Esophagus squamous epithelium (tissue), 5 donors: ENCODE measurements around the gene ANKRD23. TPM values are rescaled to one million over a fixed set of nuclear protein-coding genes. Genes with fewer than 3 reads are reported as not detected.

Source experiments
- DNase-seq: peaks from one replicate; lab custom pipeline; 2025; lab: John Stamatoyannopoulos, UW
- H3K27ac ChIP-seq, 4 donors: fragments of 200-600 bp; sonication (generic); one replicate each; pipeline ENCODE4 v1.5.1; 2016 to 2019; ENCODE audit warnings: mild to moderate bottlenecking in 1 of 4
- H3K27me3 ChIP-seq, 4 donors: fragments of 200-600 bp; sonication (generic); 1 replicate in 3 of 4; 2 replicates in 1 of 4; pipeline versions ENCODE4 v1.5.1 to v1.6.0; 2017 to 2021; ENCODE audit warnings: antibody characterized with exemption in 1 of 4
- H3K36me3 ChIP-seq, 3 donors: fragments of 200-600 bp; sonication (generic); one replicate each; pipeline ENCODE4 v1.5.1; 2016 to 2019
- H3K4me1 ChIP-seq, 3 donors: fragments of 200-600 bp; sonication (generic); one replicate each; pipeline ENCODE4 v1.5.1; 2017 to 2019
- H3K4me3 ChIP-seq, 4 donors: fragments of 200-600 bp; sonication (generic); 1 replicate in 3 of 4; 2 replicates in 1 of 4; pipeline ENCODE4 v1.5.1; 2016 to 2019; ENCODE audit warnings: mild to moderate bottlenecking in 2 of 4, moderate library complexity in 1 of 4
- H3K9me3 ChIP-seq, 3 donors: fragments of 200-600 bp; sonication (generic); one replicate each; pipeline ENCODE4 v1.5.1; 2016 to 2019
- POLR2A ChIP-seq, 4 donors: fragments of 450-650 bp; IDR thresholded peaks; one replicate each; pipeline ENCODE4 v1.6.1; 2017; ENCODE audit warnings: antibody characterized with exemption in 4 of 4, mild to moderate bottlenecking in 4 of 4, moderate library complexity in 3 of 4
- WGBS, 2 donors: methylation state at CpG; one replicate each; pipeline ENCODE4 v1.1.5; 2018; 5-methylcytosine and 5-hydroxymethylcytosine counted together
- intact Hi-C: fragments of 100-400 bp; cut with DNase I; formaldehyde crosslinking; loops from one replicate; pipeline ENCODE4 v1.15.0; 2022
- total RNA-seq, 4 donors: library from RNA; depleted of rRNA; stranded (reverse); fragments of >200 nt; gene quantifications; one replicate each; pipeline ENCODE4 v1.1.0, GENCODE V29; 2016
- TF ChIP-seq, protein P1 (sequence below), 6 experiments: fragments of 450-650 bp in 4 of 6; fragments of 200-600 bp in 2 of 6; sonication (generic) in 2 of 6; IDR thresholded peaks; one replicate each; pipeline ENCODE4 v1.5.1; 2016 to 2019; ENCODE audit warnings: antibody characterized with exemption in 6 of 6, mild to moderate bottlenecking in 4 of 6, moderate library complexity in 4 of 6
- donor health status: DM: yes; HTN: yes; CAD: no.

Gene ANKRD23
- total RNA-seq, 4 donors from 2014 or later, result 1.00 to 3.4 (median 2.1) TPM

DNA sequence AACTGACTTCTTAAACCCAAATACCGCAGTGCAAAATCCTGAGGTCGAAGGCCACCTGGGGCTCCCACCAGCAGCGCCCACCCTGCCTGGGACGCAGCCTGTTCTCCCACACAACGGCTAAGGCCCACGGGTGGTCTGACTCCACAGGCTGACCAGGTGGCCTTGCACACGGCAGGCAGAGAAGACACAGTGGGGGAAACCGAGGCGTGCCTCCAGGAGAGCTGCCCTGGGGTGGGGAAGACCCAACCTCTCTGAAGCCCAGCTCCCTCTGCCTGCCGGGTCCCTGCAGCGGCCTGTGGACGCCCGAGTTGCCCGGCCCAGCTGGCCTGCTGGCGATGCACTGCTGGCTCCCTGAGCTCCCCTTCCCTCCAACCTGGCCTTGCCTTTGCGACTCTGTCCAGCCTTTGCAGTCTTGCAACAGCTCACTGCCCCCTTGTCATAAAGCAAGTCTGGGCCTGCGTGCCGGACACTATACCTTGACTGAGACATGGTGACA, 35.8 kb upstream of the ANKRD23 start:
- intact Hi-C loops, result no loop called here
- Histone ChIP-seq H3K36me3 (no peaks in the 10 kb centered on the region), H3K9me3 (no peaks in the 10 kb centered on the region), H3K27ac (no peak overlapping the region), H3K4me3 (no peak overlapping the region), H3K4me1 (peaks cover 47 to 72% (median 58%) of the 10 kb centered on the region in 3 donors), H3K27me3 (no peaks in the 10 kb centered on the region)
- 91% methylated on average over 9 of the region's 18 CpGs; no CpG with 5 or more reads in 1 of the 2 donors for WGBS, 2 donors
- TF ChIP-seq, protein P1, sequence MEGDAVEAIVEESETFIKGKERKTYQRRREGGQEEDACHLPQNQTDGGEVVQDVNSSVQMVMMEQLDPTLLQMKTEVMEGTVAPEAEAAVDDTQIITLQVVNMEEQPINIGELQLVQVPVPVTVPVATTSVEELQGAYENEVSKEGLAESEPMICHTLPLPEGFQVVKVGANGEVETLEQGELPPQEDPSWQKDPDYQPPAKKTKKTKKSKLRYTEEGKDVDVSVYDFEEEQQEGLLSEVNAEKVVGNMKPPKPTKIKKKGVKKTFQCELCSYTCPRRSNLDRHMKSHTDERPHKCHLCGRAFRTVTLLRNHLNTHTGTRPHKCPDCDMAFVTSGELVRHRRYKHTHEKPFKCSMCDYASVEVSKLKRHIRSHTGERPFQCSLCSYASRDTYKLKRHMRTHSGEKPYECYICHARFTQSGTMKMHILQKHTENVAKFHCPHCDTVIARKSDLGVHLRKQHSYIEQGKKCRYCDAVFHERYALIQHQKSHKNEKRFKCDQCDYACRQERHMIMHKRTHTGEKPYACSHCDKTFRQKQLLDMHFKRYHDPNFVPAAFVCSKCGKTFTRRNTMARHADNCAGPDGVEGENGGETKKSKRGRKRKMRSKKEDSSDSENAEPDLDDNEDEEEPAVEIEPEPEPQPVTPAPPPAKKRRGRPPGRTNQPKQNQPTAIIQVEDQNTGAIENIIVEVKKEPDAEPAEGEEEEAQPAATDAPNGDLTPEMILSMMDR (IDR thresholded peaks at IDR 0.05), result no peak
- TF ChIP-seq POLR2A (IDR thresholded peaks at IDR 0.05), result no peak
- DNase-seq, result no peak

DNA sequence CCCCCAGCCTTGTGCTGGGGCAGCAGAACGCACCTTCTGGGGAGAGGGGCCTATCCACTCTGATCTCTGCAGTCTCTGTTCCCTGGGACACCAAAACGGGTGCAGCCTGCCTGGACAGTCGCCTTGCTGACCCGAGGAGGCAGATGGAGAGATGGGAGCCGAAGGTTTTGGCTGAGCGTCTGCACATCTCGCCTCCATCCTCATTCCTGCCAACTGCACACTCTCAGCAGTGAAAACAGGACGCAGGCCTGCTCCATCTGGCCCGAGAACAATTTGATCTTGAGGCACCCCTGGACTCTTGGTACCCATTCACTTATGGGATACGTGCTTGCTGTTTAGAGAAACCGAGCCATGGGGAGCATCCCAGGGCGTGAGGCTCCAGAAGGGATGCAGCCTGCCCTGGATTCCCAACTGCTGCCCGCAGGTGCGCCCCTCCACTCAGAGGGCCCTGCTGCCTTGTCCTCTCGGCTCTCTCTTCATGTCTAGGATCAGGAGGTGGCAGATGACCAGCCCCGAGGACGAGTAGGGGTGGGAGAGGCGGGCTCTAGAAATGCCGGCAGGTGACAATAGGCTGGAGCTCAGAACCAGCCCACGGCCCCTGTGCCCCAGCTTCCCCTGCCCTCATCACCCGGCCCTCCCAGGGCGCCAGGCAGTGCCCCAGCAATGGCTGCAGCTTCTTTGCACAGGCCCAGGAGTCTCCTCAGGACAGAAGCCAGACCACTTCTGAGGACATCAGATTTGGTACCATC, 35.1 kb upstream of the ANKRD23 start:
- DNase-seq, result no peak
- TF ChIP-seq, protein P1 (IDR thresholded peaks at IDR 0.05), result no peak
- no peak for TF ChIP-seq POLR2A (IDR thresholded peaks at IDR 0.05)
- Histone ChIP-seq H3K27me3 (no peaks in the 10 kb centered on the region), H3K27ac (no peak overlapping the region), H3K36me3 (no peaks in the 10 kb centered on the region), H3K4me1 (peaks cover 47 to 72% (median 58%) of the 10 kb centered on the region in 3 donors), H3K9me3 (no peaks in the 10 kb centered on the region), H3K4me3 (no peak overlapping the region)
- intact Hi-C loops, result no loop called here
- WGBS, 2 donors, result 73 to 87% methylated on average over 3 to 6 of the region's 22 CpGs

GRCh38 chr2:96878171-96878570, 34.4 kb upstream of the ANKRD23 start:
- H3K9me3 ChIP-seq, result no peaks in the 10 kb centered on the region
- H3K36me3 ChIP-seq, result no peaks in the 10 kb centered on the region
- H3K4me3 ChIP-seq, result no peak overlapping the region
- WGBS, 2 donors, result 40 to 55% methylated on average over 2 of the region's 7 CpGs
- no peaks in the 10 kb centered on the region for H3K27me3 ChIP-seq
- DNase-seq, result no peak
- intact Hi-C loops, result no loop called here
- H3K4me1 ChIP-seq, result peaks cover 42 to 72% (median 58%) of the 10 kb centered on the region in 3 donors
- no peak overlapping the region for H3K27ac ChIP-seq
- TF ChIP-seq POLR2A (IDR thresholded peaks at IDR 0.05), result no peak
- TF ChIP-seq, protein P1 (IDR thresholded peaks at IDR 0.05), result no peak

GRCh38 chr2:96877631-96878092, 33.8 kb upstream of the ANKRD23 start:
- intact Hi-C loops, result no loop called here
- DNase-seq, result no peak
- H3K27ac ChIP-seq, result no peak overlapping the region
- TF ChIP-seq POLR2A (IDR thresholded peaks at IDR 0.05), result no peak
- TF ChIP-seq, protein P1 (IDR thresholded peaks at IDR 0.05), result no peak
- no peaks in the 10 kb centered on the region for H3K9me3 ChIP-seq
- H3K4me3 ChIP-seq, result no peak overlapping the region
- no peaks in the 10 kb centered on the region for H3K27me3 ChIP-seq
- 52% methylated on average over 10 of the region's 15 CpGs; no CpG with 5 or more reads in 1 of the 2 donors for WGBS, 2 donors
- H3K36me3 ChIP-seq, result no peaks in the 10 kb centered on the region
- H3K4me1 ChIP-seq, result peaks cover 37 to 72% (median 58%) of the 10 kb centered on the region in 3 donors

GRCh38 chr2:96877042-96877451, 33.2 kb upstream of the ANKRD23 start:
- 64 to 76% methylated on average over 5 of the region's 6 CpGs for WGBS, 2 donors

More at GRCh38 chr2:96877042-96877451, 33.2 kb upstream of the ANKRD23 start:
- Histone ChIP-seq H3K4me1 (peaks cover 31 to 72% (median 55%) of the 10 kb centered on the region in 3 donors), H3K27me3 (no peaks in the 10 kb centered on the region), H3K4me3 (no peak overlapping the region), H3K36me3 (no peaks in the 10 kb centered on the region), H3K27ac (no peak overlapping the region), H3K9me3 (no peaks in the 10 kb centered on the region)
- TF ChIP-seq, protein P1 (IDR thresholded peaks at IDR 0.05), result no peak
- TF ChIP-seq POLR2A (IDR thresholded peaks at IDR 0.05), result no peak
- no peak for DNase-seq
- intact Hi-C loops, result no loop called here
